Kidney tubule cell (primary cell): Measurements from ENCODE around the gene CUTA.
A peak's percentile ranks its signal among the peaks of the same experiment; 100 is the strongest.

Source experiments
- DNase-seq: peaks from one replicate; pipeline ENCODE4 v3.0.0-alpha.2; 2018; ENCODE audit warnings: low spot score

Gene CUTA

GRCh38 chr6:33423777-33424176 lies 5.9 kb upstream of the CUTA start:
- DNase-seq = no peak

GRCh38 chr6:33421344-33421643 lies 3.4 kb upstream of the CUTA start:
- DNase-seq = no peak

- no peak for DNase-seq
These were observed 2.8 kb upstream of the CUTA start for GRCh38 chr6:33420491-33421343.

- no peak for DNase-seq
These were observed 1.9 kb upstream of the CUTA start, which contains the start of gene SYNGAP1 for GRCh38 chr6:33419580-33420490. SYNGAP1 (plus strand) TSS chr6:33420065; CDS start chr6:33420265, 200 bp downstream.

- peak; percentile 30 for DNase-seq
These were observed 884 bp upstream of the CUTA start for GRCh38 chr6:33418690-33419291.

- DNase-seq = peak; percentile 81
These were observed 592 bp downstream of the CUTA start for GRCh38 chr6:33417128-33417902.

GRCh38 chr6:33416386-33417127 lies 1.4 kb downstream of the CUTA start:
- DNase-seq = no peak

GRCh38 chr6:33415831-33416230 lies 2.1 kb downstream of the CUTA start:
- DNase-seq = no peak

GRCh38 chr6:33414592-33415271 lies 3.2 kb downstream of the CUTA start:
- DNase-seq = peak; percentile 28

GRCh38 chr6:33413241-33414120 lies 4.4 kb downstream of the CUTA start:
- no peak for DNase-seq

GRCh38 chr6:33412140-33413009 lies 5.5 kb downstream of the CUTA start:
- no peak for DNase-seq

- DNase-seq = no peak
These were observed 6.3 kb downstream of the CUTA start for GRCh38 chr6:33411632-33412005.

- peak; percentile 81 for DNase-seq
These were observed 6.9 kb downstream of the CUTA start, which contains the start of gene PHF1 for GRCh38 chr6:33410711-33411631. PHF1 (plus strand) TSS chr6:33411014; CDS start chr6:33412264, 1,250 bp downstream.

GRCh38 chr6:33410050-33410710 lies 7.7 kb downstream of the CUTA start:
- DNase-seq = peak; percentile 99

GRCh38 chr6:33407132-33407718 lies 10.7 kb downstream of the CUTA start:
- DNase-seq = peak; percentile 56

- DNase-seq = no peak
These were observed 11.8 kb downstream of the CUTA start for GRCh38 chr6:33406126-33406525.
